Measurements from ENCODE around the gene FMO5. TPM values are rescaled to one million over a fixed set of nuclear protein-coding genes. Genes with fewer than 3 reads are reported as not detected.

FMO5 gene
- total and polyA plus RNA-seq, 2 of the 13 experiments (the other 11 are each of a cell fraction or from before 2014, with no cell fraction given) = 48.2 to 149 TPM

- ChIA-PET POLR2A (interaction anchor here (1.4 kb wide), 1 partner anchor 47 kb away, joined by 3 read pairs; no protein-coding TSS in a partner anchor), CTCF (ENCODE audit: low intra/inter-chr PET ratio, low total read pairs) (no interaction called here)
- Histone ChIP-seq H3K27me3 (ENCODE audit: control insufficient read depth in 1 of 2, insufficient read depth in 2 of 2, low read length in 2 of 2) (no peaks in the 10 kb centered on the region; a peak in 1 of 5 replicates), H2AFZ (ENCODE audit: low read length) (no peak overlapping the region), H3K27ac (ENCODE audit: extremely low read length, insufficient read depth, low read length) (peak overlapping the region; percentile 8), H3K4me2 (ENCODE audit: low read depth, low read length) (peak overlapping the region; percentile 88), H3K9me3 (ENCODE audit: low read length) (no peaks in the 10 kb centered on the region), H3K79me2 (ENCODE audit: insufficient read depth, low read length) (peaks cover 99% of the 10 kb centered on the region), H3K9ac (ENCODE audit: insufficient read depth, low read depth, low read length) (no peak overlapping the region), H4K20me1 (ENCODE audit: insufficient read depth, low read length) (peaks cover 34% of the 10 kb centered on the region), H3K4me3 (replicated peaks in 1 of 3; ENCODE audit: insufficient read depth in 1 of 3, low read depth in 2 of 3, low read length in 3 of 3) (no peak overlapping the region), H3K4me1 (ENCODE audit: insufficient read depth, low read length) (peaks cover 71% of the 10 kb centered on the region), H3K36me3 (replicated peaks in 1 of 2; ENCODE audit: control insufficient read depth in 1 of 2, insufficient read depth in 2 of 2, low read length in 2 of 2) (peaks cover 2 to 11% of the 10 kb centered on the region in 2 experiments)
- in situ Hi-C loops (cut with HindIII; ENCODE audit: extremely low pct_ligation_motif_present, low pct_unique_long_range_greater_than_20kb) = no loop called here
- FAIRE-seq (no peak), DNase-seq (ENCODE audit: low spot score) (peak; percentile 60), ATAC-seq (no peak)
- WGBS (ENCODE audit: low lambda C conversion rate) = 92% methylated on average over 4 of the region's 4 CpGs
- intact Hi-C loops (cut with micrococcal nuclease; ENCODE audit: unreplicated experiment) = no loop called here
- BruUV-seq (replicated peaks) = no TSS peak
- TF ChIP-seq EP300 (IDR thresholded peaks at IDR 0.05; ENCODE audit: low read depth in 2 of 2, low read length in 2 of 2) (0 out of 4 replicates have a peak, but pooled peaks of 1 of the 2 experiments have one; percentile 7), EP300 (CRISPR knock-in tag; IDR thresholded peaks at IDR 0.05; ENCODE audit: borderline replicate concordance) (no peak), ZFP36 (IDR thresholded peaks at IDR 0.05; ENCODE audit: borderline replicate concordance, low read depth, low read length, partially characterized antibody) (no peak), ZNF143 (CRISPR knock-in tag; IDR thresholded peaks at IDR 0.05) (no peak), TCF7 (IDR thresholded peaks at IDR 0.05; ENCODE audit: low read depth) (peak; percentile 65), FOXO4 (CRISPR knock-in tag; conservative IDR thresholded peaks at IDR 0.05) (0 out of 2 replicates have a peak, but pooled peaks have one; percentile 23), ZNF543 (CRISPR knock-in tag; IDR thresholded peaks at IDR 0.05) (peak; percentile 99), SRF (IDR thresholded peaks at IDR 0.05; ENCODE audit: low read depth, low read length) (peak; percentile 88), TEAD3 (CRISPR knock-in tag; optimal IDR thresholded peaks at IDR 0.05; ENCODE audit: borderline replicate concordance) (peak; percentile 14), NR2F6 (IDR thresholded peaks at IDR 0.05) (0 out of 2 replicates have a peak, but pooled peaks have one; percentile 26), NR2F6 (CRISPR knock-in tag; IDR thresholded peaks at IDR 0.05) (no peak), ZNF317 (CRISPR knock-in tag; IDR thresholded peaks at IDR 0.05) (no peak), SOX13 (IDR thresholded peaks at IDR 0.05) (no peak), SOX13 (CRISPR knock-in tag; conservative IDR thresholded peaks at IDR 0.05 in 1 of 2, IDR thresholded peaks at IDR 0.05 in 1 of 2) (0 out of 4 replicates have a peak, but pooled peaks of 1 of the 2 experiments have one; percentile 12), CSRNP1 (CRISPR knock-in tag; IDR thresholded peaks at IDR 0.05) (no peak)
These were observed 22.6 kb upstream of the FMO5 start for GRCh38 chr1:147247656-147248238.

Measured in HepG2 (cell line).